Measurements from ENCODE around the gene FBN1.
A peak's percentile ranks its signal among the peaks of the same experiment; 100 is the strongest.

FBN1 gene

DNA sequence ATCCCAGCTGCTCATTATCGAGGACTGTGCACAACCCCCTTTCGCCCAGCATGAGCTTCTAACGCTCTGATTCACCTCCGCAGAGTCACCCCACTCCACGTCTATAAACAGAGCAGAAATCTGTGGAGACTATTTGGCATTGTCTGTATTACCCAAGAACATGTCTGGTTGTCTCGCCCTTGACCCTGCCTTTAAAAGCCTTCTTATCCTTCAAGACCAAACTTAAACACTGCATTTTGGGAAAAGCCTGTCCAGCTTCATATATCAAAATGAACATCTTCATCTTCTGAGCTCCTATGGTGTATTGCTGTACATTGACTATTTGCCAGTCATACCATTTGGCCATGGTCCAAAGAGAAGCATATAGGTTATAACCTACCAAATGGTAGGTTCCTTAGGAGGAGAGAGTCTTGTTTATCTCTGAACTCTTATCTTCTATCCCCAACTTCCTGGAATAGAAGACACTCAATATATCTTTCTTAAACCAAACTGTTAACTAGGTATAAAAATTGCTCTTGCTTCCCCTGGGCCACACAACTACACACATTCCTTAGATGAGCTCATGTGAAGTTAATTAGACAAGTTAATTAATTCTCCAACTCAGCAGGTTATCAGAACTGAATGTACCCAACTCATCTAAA, 90.1 kb downstream of the FBN1 start:
- Histone ChIP-seq H3K4ac (ENCODE audit: low read depth in 1 of 2, low read length in 2 of 2) (no peak overlapping the region), H3K36me3 (ENCODE audit: control insufficient read depth in 1 of 2, insufficient read depth in 2 of 2, low read depth in 1 of 2, low read length in 2 of 2) (peaks cover 5 to 59% of the 10 kb centered on the region in 2 experiments), H2AK5ac (ENCODE audit: low read length, severe bottlenecking) (no peak overlapping the region), H3K9me3 (ENCODE audit: control insufficient read depth, low read length) (no peaks in the 10 kb centered on the region), H2AFZ (ENCODE audit: low read depth, low read length) (no peak overlapping the region), H3K79me1 (replicated peaks; ENCODE audit: low read length, poor library complexity, severe bottlenecking) (peaks cover 18% of the 10 kb centered on the region), H3K4me1 (ENCODE audit: control insufficient read depth, insufficient read depth, low read depth, low read length) (peaks cover 4% of the 10 kb centered on the region), H3K9ac (ENCODE audit: low read length) (peak overlapping the region; percentile 74), H4K8ac (ENCODE audit: low read length) (no peak overlapping the region), H2BK120ac (ENCODE audit: low read depth, low read length) (no peak overlapping the region), H2BK5ac (ENCODE audit: low read depth, low read length, poor library complexity, severe bottlenecking) (no peak overlapping the region), H3K14ac (ENCODE audit: low read length in 2 of 2) (no peak overlapping the region), H3K4me3 (ENCODE audit: insufficient read depth in 1 of 2, low read depth in 1 of 2, low read length in 2 of 2) (peak overlapping the region in 1 of 2 experiments; percentile 3), H3K27me3 (ENCODE audit: control insufficient read depth in 1 of 2, insufficient read depth in 1 of 2, low read length in 2 of 2) (no peaks in the 10 kb centered on the region), H3K23ac (ENCODE audit: low read length in 2 of 2) (no peak overlapping the region), H2BK12ac (ENCODE audit: low read length in 2 of 2) (no peak overlapping the region), H3K27ac (ENCODE audit: low read length, poor library complexity, severe bottlenecking) (peak overlapping the region; percentile 35), H4K91ac (ENCODE audit: low read length) (no peak overlapping the region), H3K18ac (ENCODE audit: low read depth in 1 of 2, low read length in 2 of 2) (no peak overlapping the region), H3K4me2 (ENCODE audit: low read length, poor library complexity, severe bottlenecking) (no peak overlapping the region), H2BK15ac (ENCODE audit: low read depth, poor library complexity, severe bottlenecking) (no peak overlapping the region)
- 4% methylated on average over 6 of the region's 6 CpGs for WGBS
- peak; percentile 98 for DNase-seq

DNA sequence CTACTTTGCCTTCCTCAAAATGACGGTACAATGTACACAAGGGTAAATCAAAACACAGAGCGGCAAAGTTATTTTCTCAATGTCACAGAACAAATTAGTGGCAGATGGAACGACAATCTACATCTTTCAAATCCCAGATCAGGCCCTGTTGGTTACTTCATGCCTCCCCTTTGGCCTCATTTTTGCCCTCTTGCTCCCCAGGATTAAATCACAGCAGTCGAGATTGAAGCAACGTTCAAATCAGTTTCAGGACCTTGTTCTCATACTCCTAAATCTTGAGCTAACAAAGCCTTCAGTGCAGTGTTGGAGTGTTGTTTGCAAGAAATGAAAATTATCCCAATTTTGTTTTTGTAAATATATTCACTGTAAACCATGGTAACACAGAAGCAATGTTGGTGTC, 91.4 kb downstream of the FBN1 start:
- WGBS: 42% methylated on average over 5 of the region's 5 CpGs

DNA sequence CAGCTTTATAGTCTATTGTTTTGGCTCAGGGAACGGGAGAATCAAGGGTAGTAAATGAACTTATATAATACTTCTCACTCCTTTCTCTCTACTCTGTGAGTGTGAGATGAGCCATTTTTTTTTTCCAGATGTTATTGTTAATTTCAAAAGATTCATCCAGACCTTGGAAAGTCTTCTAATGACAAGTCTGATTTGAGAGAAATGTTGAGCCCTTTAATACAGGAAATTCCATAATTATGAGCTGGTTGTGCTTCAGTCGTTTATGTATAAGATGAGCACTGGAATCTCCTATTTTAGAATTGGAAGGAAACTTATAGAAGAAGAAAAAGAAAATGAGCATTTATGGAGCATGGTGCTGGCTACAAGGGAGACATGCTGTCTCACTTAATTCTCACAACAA, 92.0 kb downstream of the FBN1 start:
- Histone ChIP-seq H3K27me3 (ENCODE audit: control insufficient read depth in 1 of 2, insufficient read depth in 1 of 2, low read length in 2 of 2) (no peaks in the 10 kb centered on the region), H3K36me3 (ENCODE audit: control insufficient read depth in 1 of 2, insufficient read depth in 2 of 2, low read depth in 1 of 2, low read length in 2 of 2) (peaks cover 8 to 70% of the 10 kb centered on the region in 2 experiments), H2BK15ac (ENCODE audit: low read depth, poor library complexity, severe bottlenecking) (no peak overlapping the region), H4K91ac (ENCODE audit: low read length) (no peak overlapping the region), H3K9ac (ENCODE audit: low read length) (peak overlapping the region; percentile 74), H3K27ac (ENCODE audit: low read length, poor library complexity, severe bottlenecking) (no peak overlapping the region), H3K4ac (ENCODE audit: low read depth in 1 of 2, low read length in 2 of 2) (peak overlapping the region in 1 of 2 experiments; percentile 91), H3K23ac (ENCODE audit: low read length in 2 of 2) (no peak overlapping the region), H2AFZ (ENCODE audit: low read depth, low read length) (no peak overlapping the region), H3K4me3 (ENCODE audit: insufficient read depth in 1 of 2, low read depth in 1 of 2, low read length in 2 of 2) (no peak overlapping the region), H3K4me2 (ENCODE audit: low read length, poor library complexity, severe bottlenecking) (no peak overlapping the region), H2AK5ac (ENCODE audit: low read length, severe bottlenecking) (no peak overlapping the region), H3K4me1 (ENCODE audit: control insufficient read depth, insufficient read depth, low read depth, low read length) (peaks cover 2% of the 10 kb centered on the region), H3K79me1 (replicated peaks; ENCODE audit: low read length, poor library complexity, severe bottlenecking) (peaks cover 28% of the 10 kb centered on the region), H3K9me3 (ENCODE audit: control insufficient read depth, low read length) (no peaks in the 10 kb centered on the region), H2BK5ac (ENCODE audit: low read depth, low read length, poor library complexity, severe bottlenecking) (no peak overlapping the region), H3K18ac (ENCODE audit: low read depth in 1 of 2, low read length in 2 of 2) (peak overlapping the region in 1 of 2 experiments; percentile 95), H2BK12ac (ENCODE audit: low read length in 2 of 2) (no peak overlapping the region), H2BK120ac (ENCODE audit: low read depth, low read length) (no peak overlapping the region), H4K8ac (ENCODE audit: low read length) (no peak overlapping the region), H3K14ac (ENCODE audit: low read length in 2 of 2) (no peak overlapping the region)
- WGBS: 0% methylated on average over 1 of the region's 2 CpGs
- DNase-seq: peak; percentile 55

More for the DNA sequence above, 91.4 kb downstream of the FBN1 start:
- peak overlapping the region; percentile 87 for H4K8ac ChIP-seq (ENCODE audit: low read length)
- H3K79me1 ChIP-seq (replicated peaks; ENCODE audit: low read length, poor library complexity, severe bottlenecking): peaks cover 27% of the 10 kb centered on the region
- peak overlapping the region in 1 of 2 experiments; percentile 91 for H3K4ac ChIP-seq (ENCODE audit: low read depth in 1 of 2, low read length in 2 of 2)
- H2AK5ac ChIP-seq (ENCODE audit: low read length, severe bottlenecking): no peak overlapping the region
- no peak overlapping the region for H2AFZ ChIP-seq (ENCODE audit: low read depth, low read length)
- H2BK15ac ChIP-seq (ENCODE audit: low read depth, poor library complexity, severe bottlenecking): no peak overlapping the region
- DNase-seq: peak; percentile 41
- peak overlapping the region; percentile 82 for H2BK120ac ChIP-seq (ENCODE audit: low read depth, low read length)
- H3K4me2 ChIP-seq (ENCODE audit: low read length, poor library complexity, severe bottlenecking): no peak overlapping the region
- H3K23ac ChIP-seq (ENCODE audit: low read length in 2 of 2): no peak overlapping the region
- H3K9ac ChIP-seq (ENCODE audit: low read length): peak overlapping the region; percentile 74
- H3K27ac ChIP-seq (ENCODE audit: low read length, poor library complexity, severe bottlenecking): no peak overlapping the region
- H2BK5ac ChIP-seq (ENCODE audit: low read depth, low read length, poor library complexity, severe bottlenecking): no peak overlapping the region
- peaks cover 2% of the 10 kb centered on the region for H3K4me1 ChIP-seq (ENCODE audit: control insufficient read depth, insufficient read depth, low read depth, low read length)
- H2BK12ac ChIP-seq (ENCODE audit: low read length in 2 of 2): peak overlapping the region; percentile 49 to 73
- H3K9me3 ChIP-seq (ENCODE audit: control insufficient read depth, low read length): no peaks in the 10 kb centered on the region
- H3K18ac ChIP-seq (ENCODE audit: low read depth in 1 of 2, low read length in 2 of 2): peak overlapping the region; percentile 78 to 95
- H3K27me3 ChIP-seq (ENCODE audit: control insufficient read depth in 1 of 2, insufficient read depth in 1 of 2, low read length in 2 of 2): no peaks in the 10 kb centered on the region
- H4K91ac ChIP-seq (ENCODE audit: low read length): peak overlapping the region; percentile 87
- peaks cover 7 to 70% of the 10 kb centered on the region in 2 experiments for H3K36me3 ChIP-seq (ENCODE audit: control insufficient read depth in 1 of 2, insufficient read depth in 2 of 2, low read depth in 1 of 2, low read length in 2 of 2)
- H3K14ac ChIP-seq (ENCODE audit: low read length in 2 of 2): peak overlapping the region in 1 of 2 experiments; percentile 18
- H3K4me3 ChIP-seq (ENCODE audit: insufficient read depth in 1 of 2, low read depth in 1 of 2, low read length in 2 of 2): no peak overlapping the region

DNA sequence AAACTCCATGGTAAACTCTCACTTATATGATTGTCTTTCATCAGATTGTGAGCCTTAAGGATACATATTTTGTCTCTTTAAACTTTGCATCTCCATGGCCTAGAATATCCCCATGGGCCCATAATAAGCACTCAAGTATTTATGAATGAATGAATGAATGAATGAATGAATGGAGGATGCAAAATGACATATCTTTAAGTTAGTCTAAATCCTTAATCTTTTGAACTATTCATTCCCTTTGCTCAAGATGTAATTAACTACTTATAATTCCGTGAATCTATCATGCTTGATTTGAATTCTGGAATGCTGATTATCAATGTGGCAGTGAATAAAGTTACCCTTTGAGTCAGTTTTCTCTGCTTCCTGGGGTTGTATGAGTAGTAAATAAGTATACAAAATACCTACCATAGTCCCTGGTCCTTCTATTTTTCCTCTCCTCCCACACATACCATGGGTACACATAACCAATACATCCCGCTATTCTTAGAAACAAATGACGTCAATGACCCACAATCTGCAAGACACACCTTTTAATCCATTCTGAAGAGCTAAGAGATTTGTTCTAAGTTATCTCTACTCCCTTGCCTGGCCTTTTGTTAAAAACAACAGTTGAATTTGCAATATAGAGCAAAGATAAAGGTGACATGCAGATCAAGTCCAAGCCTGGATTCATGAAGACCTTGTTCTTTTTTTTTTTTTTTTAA, 94.5 kb downstream of the FBN1 start:
- peak; percentile 63 for DNase-seq
- peaks cover 33% of the 10 kb centered on the region for H3K79me1 ChIP-seq (replicated peaks; ENCODE audit: low read length, poor library complexity, severe bottlenecking)
- H3K4me2 ChIP-seq (ENCODE audit: low read length, poor library complexity, severe bottlenecking): no peak overlapping the region
- no peak overlapping the region for H3K14ac ChIP-seq (ENCODE audit: low read length in 2 of 2)
- H2BK15ac ChIP-seq (ENCODE audit: low read depth, poor library complexity, severe bottlenecking): no peak overlapping the region
- H2BK120ac ChIP-seq (ENCODE audit: low read depth, low read length): no peak overlapping the region
- peaks cover 9 to 60% of the 10 kb centered on the region in 2 experiments for H3K36me3 ChIP-seq (ENCODE audit: control insufficient read depth in 1 of 2, insufficient read depth in 2 of 2, low read depth in 1 of 2, low read length in 2 of 2)
- no peak overlapping the region for H2BK5ac ChIP-seq (ENCODE audit: low read depth, low read length, poor library complexity, severe bottlenecking)
- H3K9ac ChIP-seq (ENCODE audit: low read length): no peak overlapping the region
- H3K27ac ChIP-seq (ENCODE audit: low read length, poor library complexity, severe bottlenecking): no peak overlapping the region
- no peak overlapping the region for H2AK5ac ChIP-seq (ENCODE audit: low read length, severe bottlenecking)
- no peaks in the 10 kb centered on the region for H3K9me3 ChIP-seq (ENCODE audit: control insufficient read depth, low read length)
- H3K4me1 ChIP-seq (ENCODE audit: control insufficient read depth, insufficient read depth, low read depth, low read length): peaks cover 3% of the 10 kb centered on the region
- no peak overlapping the region for H2BK12ac ChIP-seq (ENCODE audit: low read length in 2 of 2)
- no peak overlapping the region for H3K23ac ChIP-seq (ENCODE audit: low read length in 2 of 2)
- no peak overlapping the region for H3K4ac ChIP-seq (ENCODE audit: low read depth in 1 of 2, low read length in 2 of 2)
- no peak overlapping the region for H4K8ac ChIP-seq (ENCODE audit: low read length)
- WGBS: 82% methylated on average over 2 of the region's 3 CpGs
- no peak overlapping the region for H3K18ac ChIP-seq (ENCODE audit: low read depth in 1 of 2, low read length in 2 of 2)
- no peak overlapping the region for H2AFZ ChIP-seq (ENCODE audit: low read depth, low read length)
- H3K4me3 ChIP-seq (ENCODE audit: insufficient read depth in 1 of 2, low read depth in 1 of 2, low read length in 2 of 2): no peak overlapping the region
- H4K91ac ChIP-seq (ENCODE audit: low read length): no peak overlapping the region
- no peaks in the 10 kb centered on the region for H3K27me3 ChIP-seq (ENCODE audit: control insufficient read depth in 1 of 2, insufficient read depth in 1 of 2, low read length in 2 of 2)

Measured in mesenchymal stem cell (in vitro differentiated cells and primary cell).